ENCODE results near the gene ARID3A.

DNA sequence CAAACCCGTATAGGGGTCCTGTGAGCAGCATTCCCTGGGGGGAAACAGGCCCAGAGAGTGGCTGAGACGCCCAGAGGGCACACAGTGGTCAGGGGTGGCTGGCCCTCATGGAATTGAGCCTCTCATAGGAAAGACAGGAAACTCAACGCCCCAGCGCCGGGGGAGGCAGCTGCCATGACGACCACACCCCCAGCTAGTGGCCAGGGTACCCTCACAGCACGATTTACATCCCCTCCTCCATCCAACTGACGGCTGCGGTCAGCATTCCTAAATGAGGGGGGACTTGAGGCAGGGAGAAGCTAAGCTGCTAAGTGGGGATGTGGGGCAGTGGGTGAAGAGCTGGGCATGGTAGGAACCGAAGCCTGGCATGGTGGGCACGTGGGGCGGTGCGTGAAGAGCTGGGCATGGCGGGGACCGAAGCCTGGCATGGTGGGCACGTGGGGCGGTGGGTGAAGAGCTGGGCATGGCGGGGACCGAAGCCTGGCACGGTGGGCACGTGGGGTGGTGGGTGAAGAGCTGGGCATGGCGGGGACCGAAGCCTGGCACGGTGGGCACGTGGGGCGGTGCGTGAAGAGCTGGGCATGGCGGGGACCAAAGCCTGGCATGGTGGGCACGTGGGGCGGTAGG is 42.9 kb upstream of the ARID3A start:
- TF ChIP-seq, protein P1, sequence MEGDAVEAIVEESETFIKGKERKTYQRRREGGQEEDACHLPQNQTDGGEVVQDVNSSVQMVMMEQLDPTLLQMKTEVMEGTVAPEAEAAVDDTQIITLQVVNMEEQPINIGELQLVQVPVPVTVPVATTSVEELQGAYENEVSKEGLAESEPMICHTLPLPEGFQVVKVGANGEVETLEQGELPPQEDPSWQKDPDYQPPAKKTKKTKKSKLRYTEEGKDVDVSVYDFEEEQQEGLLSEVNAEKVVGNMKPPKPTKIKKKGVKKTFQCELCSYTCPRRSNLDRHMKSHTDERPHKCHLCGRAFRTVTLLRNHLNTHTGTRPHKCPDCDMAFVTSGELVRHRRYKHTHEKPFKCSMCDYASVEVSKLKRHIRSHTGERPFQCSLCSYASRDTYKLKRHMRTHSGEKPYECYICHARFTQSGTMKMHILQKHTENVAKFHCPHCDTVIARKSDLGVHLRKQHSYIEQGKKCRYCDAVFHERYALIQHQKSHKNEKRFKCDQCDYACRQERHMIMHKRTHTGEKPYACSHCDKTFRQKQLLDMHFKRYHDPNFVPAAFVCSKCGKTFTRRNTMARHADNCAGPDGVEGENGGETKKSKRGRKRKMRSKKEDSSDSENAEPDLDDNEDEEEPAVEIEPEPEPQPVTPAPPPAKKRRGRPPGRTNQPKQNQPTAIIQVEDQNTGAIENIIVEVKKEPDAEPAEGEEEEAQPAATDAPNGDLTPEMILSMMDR (IDR thresholded peaks at IDR 0.05): no peak
- TF ChIP-seq POLR2A (IDR thresholded peaks at IDR 0.05): no peak

Measured in Peyer's patch (tissue), 4 donors.